Left cardiac atrium (tissue), 4 donors: ENCODE data around the gene RGS3. TPM values are rescaled to one million over a fixed set of nuclear protein-coding genes. Genes with fewer than 3 reads are reported as not detected.
A peak's percentile ranks its signal among the peaks of the same experiment; 100 is the strongest.

Experiments used
- ATAC-seq, 2 donors: fragments of 200-7000 bp; cut with Tn5 transposase; one replicate each; pipeline ENCODE4 v1.9.1; 2020; ENCODE audit warnings: mild to moderate bottlenecking in 2 of 2, moderate library complexity in 2 of 2
- DNase-seq: peaks from one replicate; pipeline ENCODE4 v3.0.0-alpha.2; 2020
- intact Hi-C, 2 donors: fragments of 100-400 bp; cut with DNase I; formaldehyde crosslinking; loops; one replicate each; pipeline versions ENCODE4 v1.14.1 to v1.15.1; 2022 to 2023
- total RNA-seq, 2 donors: library from RNA; stranded (reverse); fragmentation: NEBNext Ultra II Directional; extraction: Animal tissue kit (Norgen Biotek cat#: 25700); gene quantifications; one replicate each; pipeline ENCODE4 v1.2.1, GENCODE V29; 2021
- donor health status: DM: no; HTN: yes; CAD: no.
- donor health status: DM: no; HTN: yes; CAD: no; lungs with severe emphysema.
- donor health status: DM: yes; HTN: yes; CAD: no.
- donor health status: Dilated cardiomyopathy.

Gene RGS3
- total RNA-seq, 2 donors from 2014 or later: 124 to 131 TPM

- DNase-seq (no peak), ATAC-seq (no peak)
- intact Hi-C loops: loop anchor here in 1 of 2 donors (5.0 kb wide), 1 partner anchor 35 kb away; no protein-coding TSS in a partner anchor
Observed at GRCh38 chr9:113461943-113462342, 1.6 kb upstream of the RGS3 start.

- DNase-seq: peak; percentile 34
- ATAC-seq: peak; percentile 39 to 77
- intact Hi-C loops: loop anchor here in 1 of 2 donors (5.0 kb wide), 1 partner anchor 34 kb away; no protein-coding TSS in a partner anchor
Observed at GRCh38 chr9:113462781-113463286, 693 bp upstream of the RGS3 start.

GRCh38 chr9:113464286-113464660, 746 bp downstream of the RGS3 start:
- intact Hi-C loops: loop anchor here in 1 of 2 donors (5.0 kb wide), 1 partner anchor 33 kb away; no protein-coding TSS in a partner anchor

GRCh38 chr9:113465599-113466140, 2.1 kb downstream of the RGS3 start:
- DNase-seq (no peak), ATAC-seq (no peak)
- intact Hi-C loops: no loop called here

More at GRCh38 chr9:113464286-113464660, 746 bp downstream of the RGS3 start:
- ATAC-seq (peak in 1 of 2 donors; percentile 1), DNase-seq (no peak)

- no peak for ATAC-seq
- no peak for DNase-seq
- intact Hi-C loops: no loop called here
Observed at GRCh38 chr9:113467183-113467582, 3.7 kb downstream of the RGS3 start.

- intact Hi-C loops: no loop called here
- DNase-seq (peak; percentile 57), ATAC-seq (peak; percentile 85)
Observed at GRCh38 chr9:113468716-113469448, 5.4 kb downstream of the RGS3 start.

- no peak for DNase-seq
- no peak for ATAC-seq
- intact Hi-C loops: no loop called here
Observed at GRCh38 chr9:113471143-113471542, 7.6 kb downstream of the RGS3 start.

- intact Hi-C loops: no loop called here
- no peak for ATAC-seq
- no peak for DNase-seq
Observed at GRCh38 chr9:113471566-113471965, 8.0 kb downstream of the RGS3 start.

- no peak for ATAC-seq
- intact Hi-C loops: no loop called here
- no peak for DNase-seq
Observed at GRCh38 chr9:113472199-113472598, 8.7 kb downstream of the RGS3 start.

GRCh38 chr9:113474360-113475028, 11.0 kb downstream of the RGS3 start:
- DNase-seq (no peak), ATAC-seq (peak in 1 of 2 donors; percentile 31)
- intact Hi-C loops: no loop called here

- DNase-seq (no peak), ATAC-seq (peak in 1 of 2 donors; percentile 38)
- intact Hi-C loops: no loop called here
Observed at GRCh38 chr9:113475031-113475430, 11.5 kb downstream of the RGS3 start.

- DNase-seq (no peak), ATAC-seq (no peak)
- intact Hi-C loops: no loop called here
Observed at GRCh38 chr9:113475992-113476391, 12.5 kb downstream of the RGS3 start.

- ATAC-seq (peak in 1 of 2 donors; percentile 10), DNase-seq (no peak)
- intact Hi-C loops: no loop called here
Observed at GRCh38 chr9:113476511-113476916, 13.0 kb downstream of the RGS3 start.

GRCh38 chr9:113477058-113477457, 13.5 kb downstream of the RGS3 start:
- no peak for ATAC-seq
- DNase-seq: no peak
- intact Hi-C loops: no loop called here

- ATAC-seq: no peak
- intact Hi-C loops: no loop called here
- no peak for DNase-seq
Observed at GRCh38 chr9:113477661-113478060, 14.1 kb downstream of the RGS3 start.

GRCh38 chr9:113479174-113479621, 15.7 kb downstream of the RGS3 start:
- DNase-seq (no peak), ATAC-seq (no peak)
- intact Hi-C loops: no loop called here

- intact Hi-C loops: no loop called here
- DNase-seq (no peak), ATAC-seq (no peak)
Observed at GRCh38 chr9:113480612-113481011, 17.1 kb downstream of the RGS3 start.

GRCh38 chr9:113481176-113481787, 17.8 kb downstream of the RGS3 start:
- intact Hi-C loops: no loop called here

GRCh38 chr9:113482341-113482740, 18.8 kb downstream of the RGS3 start:
- DNase-seq (no peak), ATAC-seq (no peak)
- intact Hi-C loops: no loop called here

More at GRCh38 chr9:113481176-113481787, 17.8 kb downstream of the RGS3 start:
- ATAC-seq (no peak), DNase-seq (no peak)
